Endometrial microvascular endothelial cells (primary cell): Measurements from ENCODE around the gene APOB. TPM values are rescaled to one million over a fixed set of nuclear protein-coding genes. Genes with fewer than 3 reads are reported as not detected.

Source experiments
- in situ Hi-C: cut with HindIII; loops from 2 replicates; pipeline ENCODE4 v1.10.0; 2017; ENCODE audit warnings: low sequenced_read_pairs, low pct_unique_long_range_greater_than_20kb; ENCODE audit errors: inconsistent ontology term
- total RNA-seq: library from RNA; depleted of rRNA; stranded (reverse); fragments of >200 nt; gene quantifications from one replicate; pipeline ENCODE4 v1.2.3, GENCODE V29; 2015; ENCODE audit errors: inconsistent ontology term

APOB gene
- total RNA-seq, 1 donor from 2014 or later: not detected

DNA sequence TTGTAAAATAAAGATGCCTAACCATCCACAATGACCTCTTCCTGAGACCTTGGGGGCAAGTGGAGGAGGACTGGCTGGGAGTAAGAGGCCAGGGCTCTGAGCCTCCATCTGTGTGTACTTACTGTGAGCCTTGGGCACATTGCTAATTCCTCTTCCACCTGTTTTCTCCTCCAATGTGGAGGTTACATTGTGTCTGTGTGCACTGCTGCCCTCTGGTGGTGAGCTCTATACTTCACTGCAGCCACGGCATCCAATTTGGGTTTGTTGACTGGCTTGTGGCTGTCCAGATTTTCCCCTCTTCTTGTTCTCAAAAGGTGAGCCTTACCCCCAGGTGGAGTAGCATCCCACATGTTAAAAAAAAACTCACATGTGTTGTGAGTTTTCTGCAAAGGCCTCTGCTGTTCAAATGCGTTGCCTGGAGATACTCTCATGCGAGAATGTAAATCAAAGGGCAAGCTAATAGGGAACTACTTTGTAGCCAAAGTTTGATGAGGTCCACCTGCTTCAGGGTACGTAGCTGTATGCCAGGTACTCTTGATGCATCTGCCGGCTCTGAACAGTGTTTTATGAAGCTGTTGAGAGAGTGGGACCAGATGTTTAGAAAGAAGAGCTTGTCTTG, 80.8 kb downstream of the APOB start:
- in situ Hi-C loops: no loop called here

DNA sequence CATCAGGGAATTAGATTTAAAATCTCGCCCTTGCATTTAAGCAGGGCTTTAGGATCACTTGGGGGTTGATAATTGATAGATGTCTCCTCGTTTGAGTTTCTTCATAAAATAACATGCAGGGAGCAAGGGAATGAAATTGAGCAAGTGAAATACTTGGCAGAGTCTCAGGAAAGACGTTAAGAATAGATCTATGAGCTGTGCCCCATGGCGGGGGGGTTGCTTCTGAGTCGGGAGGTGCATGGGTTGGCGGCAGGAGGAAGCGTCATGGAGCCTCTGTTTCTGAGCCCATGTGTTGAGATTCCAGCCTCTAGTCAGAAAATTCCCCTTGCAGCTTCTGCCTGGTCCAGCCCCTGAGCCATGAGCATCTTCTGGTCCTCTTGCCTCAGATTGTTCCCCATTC, 82.0 kb downstream of the APOB start:
- in situ Hi-C loops: no loop called here

DNA sequence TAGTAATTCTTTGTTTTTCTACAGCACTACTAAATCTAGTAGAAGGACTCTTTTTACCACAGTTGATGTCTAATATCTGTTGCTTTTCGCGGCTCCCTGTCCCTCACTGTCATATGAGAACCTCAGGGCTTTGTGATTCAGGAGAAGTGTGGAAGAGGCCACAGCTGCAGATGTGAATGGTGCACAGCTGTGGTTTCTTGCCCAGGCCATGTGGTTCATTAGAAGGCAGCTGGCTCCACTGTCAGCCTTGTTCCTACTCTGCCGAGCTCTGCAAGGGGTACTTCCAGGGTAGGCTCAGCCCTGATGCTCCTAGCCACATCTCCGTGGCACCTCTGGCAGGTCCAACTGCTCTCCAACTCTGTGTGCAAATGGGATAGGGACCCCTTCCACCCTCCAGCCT, 83.9 kb downstream of the APOB start:
- in situ Hi-C loops: no loop called here

DNA sequence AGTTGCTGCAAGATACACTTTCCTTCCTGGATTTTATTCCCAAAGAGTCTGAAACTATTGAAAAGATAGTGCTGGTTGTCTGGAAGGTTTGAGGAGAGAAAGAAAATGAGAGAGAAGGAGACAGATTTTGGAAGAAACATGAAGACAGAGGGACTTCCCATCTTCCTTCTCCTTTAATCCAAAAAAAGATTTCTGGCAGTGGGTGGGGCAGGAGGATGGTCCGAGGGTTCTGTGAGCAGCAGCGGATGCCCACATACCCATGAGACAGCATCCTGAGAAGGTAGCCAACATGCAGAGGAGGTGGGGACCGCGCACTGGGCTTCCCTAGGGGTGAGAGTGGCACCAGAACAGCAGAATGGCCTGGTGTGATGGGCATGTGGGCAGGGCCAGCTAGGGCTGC, 84.6 kb downstream of the APOB start:
- in situ Hi-C loops: no loop called here

DNA sequence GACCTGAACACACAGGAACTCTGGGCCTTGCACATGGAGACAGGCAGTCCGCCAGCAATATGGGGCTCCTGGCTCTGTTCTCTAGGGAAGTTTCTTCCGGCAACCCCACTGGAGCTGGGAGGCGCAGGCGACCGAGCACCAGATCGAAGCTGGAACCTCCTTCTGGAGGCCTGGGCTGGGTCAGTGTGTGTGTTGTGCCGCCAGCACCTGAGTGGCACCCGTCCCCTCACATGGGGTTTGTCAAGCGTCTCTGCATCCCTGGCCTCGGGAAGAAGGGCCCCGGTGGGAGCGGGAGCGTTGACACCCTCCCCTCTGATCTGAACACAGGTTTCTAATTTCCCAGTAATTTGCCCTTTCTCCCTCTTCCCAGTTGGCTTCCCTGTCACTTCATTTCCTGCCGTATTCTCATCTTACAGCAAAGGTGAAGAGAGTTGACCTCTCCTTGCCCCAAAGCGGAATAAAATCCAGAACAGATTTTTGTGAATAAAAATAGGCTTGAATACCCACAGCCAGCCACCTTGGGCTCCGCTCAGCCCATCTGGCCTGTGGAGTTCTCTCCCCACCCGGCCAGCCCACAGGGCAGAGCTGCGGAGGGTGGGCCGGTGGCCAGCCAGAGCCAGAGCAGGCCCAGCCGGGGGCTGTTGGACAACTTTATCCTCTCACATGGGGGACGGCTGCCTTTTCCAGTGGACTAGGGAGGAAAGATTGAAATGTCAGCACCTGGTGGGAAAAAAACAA, 85.9 kb downstream of the APOB start:
- in situ Hi-C loops: no loop called here

- in situ Hi-C loops: no loop called here
Observed at GRCh38 chr2:20955277-20956026, 88.4 kb downstream of the APOB start.

DNA sequence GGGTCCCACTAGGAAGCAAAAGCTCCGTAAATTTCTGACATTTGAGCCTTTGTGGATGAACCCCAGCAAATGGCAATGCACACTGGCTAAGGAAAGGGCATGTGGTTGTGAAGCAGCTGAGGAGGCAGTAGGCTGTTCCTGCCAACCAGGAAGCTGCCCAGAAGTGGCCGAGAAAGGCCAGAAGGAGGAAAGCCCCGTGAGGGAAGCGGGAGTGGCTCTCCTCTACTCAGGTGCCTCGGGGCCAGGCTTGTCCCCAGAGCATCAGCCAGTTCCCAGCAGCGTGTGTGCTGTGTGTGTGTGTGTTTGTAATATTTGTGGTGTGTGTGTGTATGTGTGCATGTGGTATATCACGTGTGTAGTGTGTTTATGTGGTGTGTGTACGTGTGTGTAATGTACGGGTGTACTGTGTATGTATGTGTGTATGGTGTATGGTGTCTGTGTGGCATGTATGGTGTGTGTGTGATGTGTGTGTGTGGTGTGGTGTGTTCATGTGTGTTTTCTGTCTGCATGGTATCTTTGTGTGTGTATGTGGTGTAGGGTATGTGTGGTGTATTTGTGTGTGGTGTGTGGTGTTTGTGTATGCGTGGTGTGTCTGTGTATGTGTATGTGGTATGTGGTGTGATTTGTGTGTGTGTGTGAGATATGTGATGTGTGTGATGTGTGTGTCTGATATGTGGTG, 90.6 kb downstream of the APOB start:
- in situ Hi-C loops: no loop called here

Other genes starting within 250 kb of the APOB start
- 24.5 TPM for gene LDAH, start 221.0 kb downstream of the APOB start, total RNA-seq
- not detected for gene TDRD15, start 79.9 kb upstream of the APOB start, total RNA-seq